Right ventricle myocardium inferior (tissue), 1 donor: Measurements from ENCODE around the gene NME7. TPM values are rescaled to one million over a fixed set of nuclear protein-coding genes. Genes with fewer than 3 reads are reported as not detected.
"Not testable (repeated sequence)": the region's sequence is repeated elsewhere in the genome, so short reads cannot be mapped to it uniquely, and the experiment has no call there.

Source experiments
- ATAC-seq: fragments of 200-7000 bp; cut with Tn5 transposase; one replicate; pipeline ENCODE4 v1.9.1; 2020; ENCODE audit warnings: mild to moderate bottlenecking, moderate library complexity
- DNase-seq: peaks from one replicate; pipeline ENCODE4 v3.0.0; 2021; ENCODE audit errors: missing footprints
- intact Hi-C: fragments of 100-400 bp; cut with DNase I; formaldehyde crosslinking; loops from one replicate; pipeline ENCODE4 v1.11.0; 2022
- long read RNA-seq: library from polyadenylated mRNA; unstranded; transcript quantifications from one replicate; pipeline ENCODE4 v2.0.0, GENCODE V29; 2021
- total RNA-seq: library from RNA; stranded (reverse); fragmentation: NEBNext Ultra II Directional; extraction: Animal tissue kit (Norgen Biotek cat#: 25700); gene quantifications from one replicate; pipeline ENCODE4 v1.2.1, GENCODE V29; 2021
- donor health status: DM: no; HTN: yes; CAD: no; lungs with severe emphysema.

Gene NME7
- 10.1 TPM for total RNA-seq
- long read RNA-seq, partial matches to known transcripts, result 0 of 5 reads
- long read RNA-seq, other reads (novel, unspliced or antisense), result 3 of 5 reads

- intact Hi-C loops, result no loop called here
- DNase-seq (peak; percentile 98), ATAC-seq (peak; percentile 100)
Observed at GRCh38 chr1:169367686-169368405, at the start of gene NME7, which contains the start of gene BLZF1. Gene NME7, minus strand, starts transcription at chr1:169367797. Its CDS starts 87 bp downstream, at chr1:169367710. Gene BLZF1, plus strand, starts transcription at chr1:169368195. Its CDS starts 1,328 bp downstream, at chr1:169369523.

- DNase-seq (no peak), ATAC-seq (no peak)
- intact Hi-C loops, result no loop called here
Observed at GRCh38 chr1:169414952-169415351, 47.4 kb upstream of the NME7 start.

GRCh38 chr1:169408340-169408739 is 40.7 kb upstream of the NME7 start:
- DNase-seq, ATAC-seq, intact Hi-C loops: not testable (repeated sequence)

GRCh38 chr1:169402578-169402977 is 35.0 kb upstream of the NME7 start:
- intact Hi-C loops, ATAC-seq, DNase-seq: not testable (repeated sequence)

GRCh38 chr1:169395955-169396354 is 28.4 kb upstream of the NME7 start:
- no peak for ATAC-seq
- DNase-seq, result no peak
- intact Hi-C loops, result no loop called here

- DNase-seq (no peak), ATAC-seq (no peak)
- intact Hi-C loops, result no loop called here
Observed at GRCh38 chr1:169392406-169392805, 24.8 kb upstream of the NME7 start.

- ATAC-seq, result no peak
- no peak for DNase-seq
- intact Hi-C loops, result no loop called here
Observed at GRCh38 chr1:169390303-169390702, 22.7 kb upstream of the NME7 start.

- DNase-seq (no peak), ATAC-seq (no peak)
- intact Hi-C loops, result no loop called here
Observed at GRCh38 chr1:169387399-169387798, 19.8 kb upstream of the NME7 start.

GRCh38 chr1:169383449-169383848 is 15.9 kb upstream of the NME7 start:
- intact Hi-C loops, result no loop called here
- ATAC-seq, result no peak
- no peak for DNase-seq

GRCh38 chr1:169381162-169381561 is 13.6 kb upstream of the NME7 start:
- no peak for DNase-seq
- no peak for ATAC-seq
- intact Hi-C loops, result no loop called here

GRCh38 chr1:169371404-169371803 is 3.8 kb upstream of the NME7 start:
- intact Hi-C loops, result no loop called here
- no peak for DNase-seq
- no peak for ATAC-seq

- no peak for ATAC-seq
- no peak for DNase-seq
- intact Hi-C loops, result no loop called here
Observed at GRCh38 chr1:169368406-169368769, 791 bp upstream of the NME7 start.

- DNase-seq (no peak), ATAC-seq (peak; percentile 11)
- intact Hi-C loops, result no loop called here
Observed at GRCh38 chr1:169367096-169367685, 406 bp downstream of the NME7 start.

GRCh38 chr1:169364948-169365347 is 2.6 kb downstream of the NME7 start:
- intact Hi-C loops, result no loop called here
- ATAC-seq (no peak), DNase-seq (no peak)

- intact Hi-C loops, result no loop called here
- ATAC-seq, result no peak
- no peak for DNase-seq
Observed at GRCh38 chr1:169363046-169363730, 4.4 kb downstream of the NME7 start.

GRCh38 chr1:169361281-169361680 is 6.3 kb downstream of the NME7 start:
- intact Hi-C loops, result no loop called here
- ATAC-seq (no peak), DNase-seq (no peak)

- DNase-seq (no peak), ATAC-seq (no peak)
- intact Hi-C loops, result no loop called here
Observed at GRCh38 chr1:169360415-169360814, 7.2 kb downstream of the NME7 start.

GRCh38 chr1:169348383-169349036 is 19.1 kb downstream of the NME7 start:
- DNase-seq (no peak), ATAC-seq (no peak)
- intact Hi-C loops, result loop anchor here (2.0 to 5.0 kb wide), 3 partner anchors 746 to 1006 kb away; no protein-coding TSS in a partner anchor

GRCh38 chr1:169347688-169348382 is 19.8 kb downstream of the NME7 start:
- intact Hi-C loops, result loop anchor here (2.0 to 5.0 kb wide), 3 partner anchors 745 to 1006 kb away; no protein-coding TSS in a partner anchor
- no peak for DNase-seq
- no peak for ATAC-seq
